ENCODE data around the gene PLOD2.

- TF ChIP-seq CTCF (IDR thresholded peaks at IDR 0.05; ENCODE audit: insufficient read depth, low read length) (peak; percentile 48), GABPA (IDR thresholded peaks at IDR 0.05; ENCODE audit: low read depth) (no peak)
Observed at GRCh38 chr3:146189519-146190173, 28.7 kb upstream of the PLOD2 start.

Data from HL-60 (cell line).